Stimulated activated CD8-positive, alpha-beta memory T cell treated with anti-CD3 and anti-CD28 coated beads, Interleukin-15, amount 100 ng/mL, for 1 hour (primary cell): ENCODE data around the gene FAXC.
A peak's percentile ranks its signal among the peaks of the same experiment; 100 is the strongest.

Experiments
- DNase-seq: peaks from one replicate; pipeline ENCODE4 v3.0.0-alpha.2; 2020; ENCODE audit warnings: low read depth

FAXC gene

DNA sequence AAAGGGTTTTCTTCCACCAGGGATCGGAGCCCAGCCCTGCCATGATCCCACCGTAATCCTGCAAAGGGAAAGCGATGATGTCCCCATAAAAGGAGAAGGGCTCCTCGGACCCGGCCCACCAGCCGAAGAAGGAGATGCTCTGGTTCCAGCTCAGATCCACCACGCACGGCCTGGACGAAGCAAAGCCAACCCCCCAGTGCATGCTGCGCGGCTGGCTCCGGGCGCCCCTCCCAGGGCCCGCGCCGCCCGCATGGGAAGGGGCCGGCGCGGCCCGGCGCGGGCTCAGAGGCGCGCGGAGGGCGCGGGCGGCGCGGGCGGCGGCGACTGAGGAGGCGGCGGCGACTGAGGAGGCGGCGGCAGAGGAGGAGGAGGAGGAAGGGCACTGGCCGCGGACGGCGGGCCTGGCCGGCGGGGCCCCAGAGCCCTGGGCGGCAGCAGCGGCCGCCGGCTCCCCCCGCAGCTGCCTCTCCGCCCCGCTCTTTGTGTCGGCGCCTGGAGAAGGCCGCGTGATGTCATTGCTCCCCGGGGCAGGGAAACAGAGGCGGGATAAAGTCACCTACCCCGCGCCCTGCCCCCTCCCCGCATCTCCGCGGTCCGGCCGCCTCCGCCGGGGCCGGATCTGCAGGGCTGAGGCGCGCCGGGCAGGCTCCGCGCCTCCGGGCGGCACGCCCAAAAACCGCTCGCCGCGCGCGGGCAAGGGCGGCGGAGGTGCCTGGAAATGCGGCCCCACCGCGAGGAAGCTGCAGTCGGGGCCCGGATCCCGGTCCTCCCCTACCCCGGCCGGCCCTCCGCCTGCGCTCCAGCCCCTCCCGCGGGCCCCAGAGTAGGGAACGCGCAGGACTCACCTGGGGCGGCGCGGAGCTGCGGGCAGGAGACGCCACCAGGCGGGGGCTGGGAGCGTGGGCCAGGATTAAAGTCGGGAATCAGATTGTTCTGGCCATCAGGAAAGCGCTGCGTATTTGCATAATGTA lies at the start of gene FAXC:
FAXC (minus strand) TSS at position 504 of the 971 bp plus-strand sequence; CDS start at position 202, 302 bp downstream.
- no peak for DNase-seq

GRCh38 chr6:99397287-99397686 lies 47.8 kb upstream of the FAXC start:
- DNase-seq: no peak

- peak; percentile 20 for DNase-seq
Measured at GRCh38 chr6:99393698-99394531, 44.4 kb upstream of the FAXC start, which contains the start of gene COQ3. Gene COQ3, minus strand, starts transcription at chr6:99394195. Its CDS starts 16 bp downstream, at chr6:99394179.

- no peak for DNase-seq
Measured at GRCh38 chr6:99393366-99393697, 43.9 kb upstream of the FAXC start.

- DNase-seq: no peak
Measured at GRCh38 chr6:99390896-99391295, 41.4 kb upstream of the FAXC start.

- DNase-seq: no peak
Measured at GRCh38 chr6:99384507-99384906, 35.0 kb upstream of the FAXC start.

DNA sequence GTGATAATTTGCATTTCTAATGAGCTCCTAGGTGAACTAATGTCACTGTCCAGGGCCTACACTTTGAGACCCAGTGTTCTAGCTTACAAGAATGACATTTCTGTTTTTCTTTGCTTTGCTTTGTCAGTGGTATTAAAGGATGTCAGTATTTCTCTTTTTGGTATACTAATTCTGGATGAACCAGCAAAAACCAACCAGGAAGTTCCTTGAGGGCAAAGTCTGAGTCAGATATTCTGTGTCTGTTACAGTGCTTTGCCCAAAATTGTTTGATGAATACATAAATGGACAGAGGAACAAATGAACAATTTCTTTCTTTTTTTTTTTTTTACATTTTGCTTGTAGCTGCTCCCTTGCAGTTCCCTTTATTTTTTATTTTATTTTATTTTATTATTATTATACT lies 29.2 kb upstream of the FAXC start:
- DNase-seq: no peak

GRCh38 chr6:99369533-99369932 lies 20.1 kb upstream of the FAXC start:
- no peak for DNase-seq

DNA sequence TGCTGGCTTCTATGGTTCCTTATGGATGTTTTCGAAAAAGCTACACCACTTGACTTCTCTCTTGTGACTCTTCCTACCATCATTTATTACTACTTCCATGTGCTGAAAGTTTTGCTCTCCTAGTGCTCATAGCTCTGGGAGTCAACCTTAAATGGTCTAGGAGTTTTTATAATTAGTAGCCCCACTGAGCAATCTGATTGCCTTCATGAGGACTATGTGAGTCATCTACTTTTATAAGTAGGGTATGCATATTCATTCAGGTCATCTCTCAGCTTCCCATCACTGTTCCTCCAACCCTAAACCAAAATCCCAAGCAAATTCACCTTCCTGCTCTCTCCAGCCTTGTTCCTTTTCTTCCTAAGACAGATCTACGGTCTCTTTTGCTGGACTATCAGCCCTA lies 17.4 kb upstream of the FAXC start:
- no peak for DNase-seq

DNA sequence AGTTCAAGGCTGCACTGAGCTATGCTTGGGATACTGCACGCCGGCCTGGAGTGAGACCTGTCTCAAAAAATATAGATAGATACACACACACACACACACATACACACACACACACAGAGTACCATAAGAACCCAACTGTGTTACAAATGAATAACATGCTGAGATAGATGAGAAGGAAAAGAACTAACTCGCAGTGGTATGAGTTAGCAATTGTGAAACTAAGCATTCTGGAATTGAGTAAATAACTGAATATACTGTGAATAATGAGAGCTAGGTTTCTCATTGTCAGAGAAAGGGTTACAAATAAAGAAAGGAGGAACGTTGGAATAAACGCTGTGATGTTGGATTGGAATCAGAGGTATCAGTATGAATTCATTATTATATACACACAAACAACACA lies 14.6 kb upstream of the FAXC start:
- no peak for DNase-seq

GRCh38 chr6:99362678-99363268 lies 13.3 kb upstream of the FAXC start:
- DNase-seq: no peak

DNA sequence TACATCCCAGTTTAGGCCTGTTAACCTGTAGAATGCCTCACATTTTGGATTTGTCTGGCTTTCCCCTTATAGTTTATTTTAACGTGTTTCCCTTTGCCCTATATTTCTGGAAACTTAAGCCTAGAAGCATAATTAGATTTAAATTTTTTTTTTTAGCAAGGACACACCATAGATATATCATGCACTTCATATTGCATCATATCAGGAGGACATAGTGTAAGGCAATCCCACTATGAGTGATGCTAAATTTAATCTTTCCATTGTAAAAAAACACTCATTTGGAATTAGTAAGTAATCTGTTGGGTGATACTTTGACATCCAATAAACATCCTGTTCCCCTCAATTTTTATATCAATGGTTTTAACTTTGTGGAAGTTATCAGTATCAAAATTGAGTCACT lies 10.3 kb upstream of the FAXC start:
- no peak for DNase-seq

DNA sequence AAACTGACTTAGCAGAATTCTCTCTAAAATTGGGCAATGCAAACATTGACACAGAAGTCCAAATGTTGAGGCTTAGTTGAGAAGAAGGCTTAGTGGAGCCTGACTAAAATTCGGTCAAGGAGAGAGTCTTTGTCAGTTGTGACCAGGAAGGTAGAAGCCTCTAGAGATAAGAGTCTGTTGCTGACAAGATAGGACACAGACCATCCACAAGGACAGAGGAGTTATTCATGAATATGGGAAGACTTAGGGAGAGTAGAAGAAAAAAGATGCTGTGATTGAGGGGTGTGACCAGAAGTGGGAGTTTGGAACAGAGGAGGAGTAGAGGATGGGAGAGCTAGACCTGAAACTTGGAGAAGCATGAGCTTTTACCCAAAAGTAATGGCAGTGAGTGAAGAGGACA lies 7.2 kb upstream of the FAXC start:
- DNase-seq: no peak

DNA sequence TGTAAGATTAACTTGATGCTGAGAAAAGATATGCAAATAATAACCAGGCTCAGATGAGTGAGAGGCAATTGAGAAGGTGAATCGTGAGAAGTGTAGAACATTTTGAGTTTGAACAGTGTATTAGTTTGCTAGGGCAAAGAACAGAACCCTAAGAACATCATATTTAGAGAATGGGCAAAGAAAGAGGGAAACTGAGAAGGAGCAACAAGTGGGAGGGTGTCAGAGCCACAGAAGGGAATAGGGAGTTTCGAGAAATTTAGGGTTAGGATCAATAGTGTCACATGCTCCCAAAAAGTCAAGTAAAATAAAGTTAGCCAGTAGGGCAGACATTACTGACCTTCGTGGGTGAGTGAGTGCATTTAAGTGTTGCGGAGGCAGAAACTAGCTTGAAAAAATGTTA lies 5.5 kb upstream of the FAXC start:
- no peak for DNase-seq

GRCh38 chr6:99353126-99353525 lies 3.7 kb upstream of the FAXC start:
- DNase-seq: no peak

- no peak for DNase-seq
Measured at GRCh38 chr6:99350573-99350972, 1.1 kb upstream of the FAXC start.

DNA sequence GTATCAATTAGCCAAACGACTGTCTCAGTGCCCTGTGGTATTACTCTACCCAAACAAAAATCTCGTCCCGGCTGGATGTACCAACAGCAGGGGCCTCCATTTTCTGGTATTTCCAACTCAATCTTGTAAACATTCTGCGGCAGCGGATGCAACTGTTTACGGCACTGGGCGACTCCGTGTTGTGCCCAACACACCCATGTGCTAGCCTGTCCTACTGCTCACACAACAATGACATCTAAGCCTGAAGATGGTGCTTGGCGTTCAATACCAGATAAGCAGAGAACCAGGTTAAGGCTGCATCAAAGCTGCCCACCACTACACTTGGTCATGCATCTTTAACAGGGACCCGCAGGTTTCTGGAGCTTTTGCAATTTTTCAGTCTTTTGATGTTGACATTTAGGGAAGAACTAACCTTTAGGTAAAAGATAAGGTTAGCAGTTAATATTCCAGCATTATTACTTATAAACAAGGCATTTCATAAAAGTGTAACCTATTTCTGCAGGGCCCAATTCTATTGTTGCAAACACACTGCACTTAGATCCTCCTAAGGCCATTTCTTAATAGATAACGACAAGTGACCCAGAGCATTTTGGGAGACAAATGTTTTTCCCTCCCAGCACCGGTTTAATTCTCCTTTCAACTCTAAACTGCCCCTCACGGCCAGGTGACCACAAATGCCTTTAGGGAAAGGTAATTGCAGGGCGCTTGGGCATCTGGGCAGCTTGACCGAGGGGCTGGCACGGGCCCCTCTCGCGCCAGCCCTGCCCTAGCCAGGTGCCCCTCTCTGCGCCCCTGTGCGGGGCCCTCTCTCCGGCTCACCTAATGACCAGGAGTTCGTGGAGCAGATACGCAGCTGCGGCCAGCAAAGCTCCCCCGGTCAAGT lies 945 bp downstream of the FAXC start:
- no peak for DNase-seq

GRCh38 chr6:99347804-99348203 lies 1.7 kb downstream of the FAXC start:
- no peak for DNase-seq

DNA sequence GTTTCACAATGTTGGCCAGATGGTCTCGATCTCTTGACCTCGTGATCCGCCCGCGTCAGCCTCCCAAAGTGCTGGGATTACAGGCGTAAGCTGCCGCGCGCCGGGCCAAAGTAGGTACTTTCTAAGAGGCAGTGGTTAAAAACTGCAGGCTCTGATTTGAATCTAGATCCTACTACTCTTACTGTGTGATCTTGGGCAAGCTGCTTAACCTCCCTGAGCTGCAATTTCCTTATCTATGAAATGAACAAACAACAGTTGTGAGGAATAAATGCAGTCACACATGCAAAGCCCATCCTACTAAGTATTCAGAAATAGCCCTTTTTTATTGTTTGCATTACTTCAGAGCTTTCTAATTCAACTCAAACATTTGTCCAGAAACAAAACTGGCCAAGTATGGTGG lies 2.9 kb downstream of the FAXC start:
- DNase-seq: no peak

GRCh38 chr6:99345164-99345563 lies 4.3 kb downstream of the FAXC start:
- DNase-seq: no peak

DNA sequence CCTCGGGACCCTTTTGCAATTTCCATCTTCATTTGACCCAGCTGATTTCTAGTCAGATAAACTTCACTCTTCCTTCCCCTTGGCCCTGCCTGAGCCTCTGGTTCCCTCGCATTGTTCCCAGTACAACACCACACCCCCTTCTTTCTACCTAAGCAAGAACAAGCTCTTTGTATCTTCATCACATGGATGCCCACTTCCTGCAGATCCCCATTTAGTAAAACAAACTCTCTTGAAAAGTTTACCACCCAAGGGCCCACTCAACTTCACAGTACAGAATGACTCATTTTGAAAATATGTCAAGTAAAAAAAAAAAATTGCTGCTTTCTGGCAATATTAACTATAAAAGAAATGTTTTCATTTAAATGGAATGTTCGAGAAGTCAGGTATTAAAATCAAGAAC lies 5.2 kb downstream of the FAXC start:
- DNase-seq: no peak
